DOHH2 (cell line): ENCODE results near the gene ITPR1.

ENCODE experiments used
- EZH2phosphoT487 ChIP-seq: fragments of 200-600 bp; sonication (generic); IDR thresholded peaks from 2 replicates; pipeline ENCODE4 v1.6.1; 2017; ENCODE audit warnings: borderline replicate concordance, mild to moderate bottlenecking, antibody characterized with exemption, low read length, moderate library complexity, mixed read lengths
- TF ChIP-seq, protein P1 (sequence below): fragments of 200-600 bp; sonication (generic); IDR thresholded peaks from one replicate; pipeline ENCODE4 v1.5.1; 2014; ENCODE audit warnings: antibody characterized with exemption, mild to moderate bottlenecking, low read depth, low read length; ENCODE audit not compliant: poor library complexity, severe bottlenecking

DNA sequence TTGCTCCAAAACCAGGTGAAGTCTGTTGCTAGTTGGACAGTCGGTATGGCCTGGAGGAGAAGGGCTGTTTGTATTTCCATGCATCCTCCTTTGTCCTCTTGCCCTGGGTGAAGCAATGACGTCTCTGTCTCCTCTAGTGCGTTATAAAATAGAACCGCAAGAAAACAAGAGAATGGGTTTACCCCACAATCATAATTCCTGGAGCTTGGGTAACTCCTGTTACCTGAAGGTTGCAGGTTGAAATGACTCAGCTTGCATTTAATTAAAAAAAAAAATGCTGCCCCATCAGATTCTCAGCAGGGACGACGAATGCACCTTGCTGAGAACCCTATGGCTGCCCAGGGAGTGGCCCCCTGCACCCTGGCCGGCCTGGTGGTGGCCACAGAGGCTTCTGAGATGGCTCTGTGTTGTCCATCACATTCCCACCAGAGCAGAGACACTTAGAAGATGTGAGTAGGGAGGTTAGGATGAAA lies 257.9 kb downstream of the ITPR1 start:
- TF ChIP-seq, protein P1, sequence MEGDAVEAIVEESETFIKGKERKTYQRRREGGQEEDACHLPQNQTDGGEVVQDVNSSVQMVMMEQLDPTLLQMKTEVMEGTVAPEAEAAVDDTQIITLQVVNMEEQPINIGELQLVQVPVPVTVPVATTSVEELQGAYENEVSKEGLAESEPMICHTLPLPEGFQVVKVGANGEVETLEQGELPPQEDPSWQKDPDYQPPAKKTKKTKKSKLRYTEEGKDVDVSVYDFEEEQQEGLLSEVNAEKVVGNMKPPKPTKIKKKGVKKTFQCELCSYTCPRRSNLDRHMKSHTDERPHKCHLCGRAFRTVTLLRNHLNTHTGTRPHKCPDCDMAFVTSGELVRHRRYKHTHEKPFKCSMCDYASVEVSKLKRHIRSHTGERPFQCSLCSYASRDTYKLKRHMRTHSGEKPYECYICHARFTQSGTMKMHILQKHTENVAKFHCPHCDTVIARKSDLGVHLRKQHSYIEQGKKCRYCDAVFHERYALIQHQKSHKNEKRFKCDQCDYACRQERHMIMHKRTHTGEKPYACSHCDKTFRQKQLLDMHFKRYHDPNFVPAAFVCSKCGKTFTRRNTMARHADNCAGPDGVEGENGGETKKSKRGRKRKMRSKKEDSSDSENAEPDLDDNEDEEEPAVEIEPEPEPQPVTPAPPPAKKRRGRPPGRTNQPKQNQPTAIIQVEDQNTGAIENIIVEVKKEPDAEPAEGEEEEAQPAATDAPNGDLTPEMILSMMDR: no peak
- no peak for TF ChIP-seq EZH2phosphoT487
